Right lobe of liver (tissue), 6 donors: ENCODE data around the gene HP1BP3. TPM values are rescaled to one million over a fixed set of nuclear protein-coding genes. Genes with fewer than 3 reads are reported as not detected.

Source experiments
- ATAC-seq, 4 donors: fragments of 200-7000 bp; cut with Tn5 transposase; one replicate each; pipeline ENCODE4 v1.9.1; 2020; ENCODE audit warnings: mild to moderate bottlenecking in 4 of 4, moderate library complexity in 4 of 4
- DNase-seq, 3 donors: peaks; one replicate each; pipeline ENCODE4 v3.0.0-alpha.2; 2020
- H3K27ac ChIP-seq, 3 donors: fragments of 200-600 bp; one replicate each; pipeline ENCODE4 v1.8.0; 2022
- H3K27me3 ChIP-seq, 2 donors: fragments of 200-600 bp; one replicate each; pipeline ENCODE4 v1.8.0; 2022
- H3K36me3 ChIP-seq, 4 donors: fragments of 200-600 bp; sonication (generic) in 1 of 4; one replicate each; pipeline versions ENCODE4 v1.5.1 to v1.8.0; 2017 to 2022; ENCODE audit warnings: control low read depth in 1 of 4
- H3K4me1 ChIP-seq, 4 donors: fragments of 200-600 bp; sonication (generic) in 1 of 4; one replicate each; pipeline versions ENCODE4 v1.5.1 to v1.8.0; 2017 to 2022; ENCODE audit warnings: control low read depth in 1 of 4
- H3K4me3 ChIP-seq, 3 donors: fragments of 200-600 bp; one replicate each; pipeline ENCODE4 v1.8.0; 2022
- H3K9me3 ChIP-seq, 4 donors: fragments of 200-600 bp; sonication (generic) in 1 of 4; one replicate each; pipeline versions ENCODE4 v1.5.1 to v1.8.0; 2017 to 2022; ENCODE audit warnings: control low read depth in 1 of 4
- CTCF ChIP-seq, 4 donors: fragments of 200-600 bp in 3 of 4; fragments of 450-650 bp in 1 of 4; IDR thresholded peaks; one replicate each; pipeline versions ENCODE4 v1.5.1 to v1.8.0; 2016 to 2022; ENCODE audit warnings: antibody characterized with exemption in 4 of 4, mild to moderate bottlenecking in 2 of 4
- POLR2A ChIP-seq: fragments of 450-650 bp; IDR thresholded peaks from one replicate; pipeline ENCODE4 v1.6.1; 2017; ENCODE audit warnings: antibody characterized with exemption, mild to moderate bottlenecking
- WGBS: methylation state at CpG from one replicate; pipeline ENCODE4 v1.1.6; 2018; ENCODE audit warnings: low coverage, low lambda C conversion rate; ENCODE audit not compliant: insufficient coverage; ENCODE audit errors: missing lambda C conversion rate; 5-methylcytosine and 5-hydroxymethylcytosine counted together
- intact Hi-C, 2 donors: fragments of 100-400 bp; cut with DNase I; formaldehyde crosslinking; loops; one replicate each; pipeline versions ENCODE4 v1.11.2 to v1.14.1; 2022
- total RNA-seq, 6 experiments: library from RNA; depleted of rRNA in 2 of 6; stranded (reverse); fragments of >200 nt in 2 of 6; fragmentation: NEBNext Ultra II Directional in 3 of 6; extraction: Animal tissue kit (Norgen Biotek cat#: 25700) in 3 of 6; gene quantifications; one replicate each; pipeline versions ENCODE4 v1.1.0 to v1.2.4, GENCODE V29; 2016 to 2023
- donor health status: DM: no; HTN: yes; CAD: no.
- donor health status: DM: no; HTN: no; CAD: no.
- donor health status: DM: no; HTN: no; CAD: no.
- donor health status: DM: no; HTN: yes; CAD: no.
- donor health status: DM: no; HTN: yes; CAD: no.

HP1BP3 gene
- total RNA-seq, 6 experiments from 2014 or later, result 60.6 to 84.6 (median 70.7) TPM

- peak; percentile 82 to 90 (median 84) for ATAC-seq
- DNase-seq, result peak; percentile 82 to 89 (median 85)
- Histone ChIP-seq H3K4me3 (peak within 1 kb of the TSS; percentile 20 to 55 (median 33)), H3K36me3 (no peaks in the 10 kb centered on the region), H3K4me1 (peaks cover 0 to 5% (median 0%) of the 10 kb centered on the region in 4 donors), H3K27me3 (no peaks in the 10 kb centered on the region), H3K9me3 (no peaks in the 10 kb centered on the region), H3K27ac (no peak within 1 kb of the TSS)
- no peak for TF ChIP-seq POLR2A
- TF ChIP-seq CTCF (IDR thresholded peaks at IDR 0.05), result no peak
- WGBS, result no CpG with 5 or more reads among the region's 112 CpGs
- intact Hi-C loops, result no loop called here
These were observed 69.4 kb downstream of the HP1BP3 start, which contains the start of gene KIF17 for GRCh38 chr1:20717452-20718342. Gene KIF17 (minus strand): TSS chr1:20718007. CDS start chr1:20717706, 301 bp downstream.

- Histone ChIP-seq H3K4me1 (peaks cover 0 to 5% (median 0%) of the 10 kb centered on the region in 4 donors), H3K4me3 (no peak overlapping the region), H3K9me3 (no peaks in the 10 kb centered on the region), H3K36me3 (no peaks in the 10 kb centered on the region), H3K27ac (no peak overlapping the region), H3K27me3 (no peaks in the 10 kb centered on the region)
- WGBS, result 83% methylated on average over 2 of the region's 13 CpGs
- TF ChIP-seq CTCF (IDR thresholded peaks at IDR 0.05) (no peak), POLR2A (no peak)
- no peak for DNase-seq
- ATAC-seq, result no peak
- intact Hi-C loops, result no loop called here
These were observed 70.9 kb downstream of the HP1BP3 start for GRCh38 chr1:20716232-20716631.

GRCh38 chr1:20715406-20715805 is 71.7 kb downstream of the HP1BP3 start:
- TF ChIP-seq CTCF (IDR thresholded peaks at IDR 0.05) (no peak), POLR2A (no peak)
- Histone ChIP-seq H3K36me3 (no peaks in the 10 kb centered on the region), H3K4me3 (no peak overlapping the region), H3K27me3 (no peaks in the 10 kb centered on the region), H3K9me3 (no peaks in the 10 kb centered on the region), H3K4me1 (peaks cover 0 to 5% (median 0%) of the 10 kb centered on the region in 4 donors), H3K27ac (no peak overlapping the region)
- ATAC-seq (no peak), DNase-seq (no peak)
- intact Hi-C loops, result no loop called here
- 86% methylated on average over 1 of the region's 15 CpGs for WGBS

- TF ChIP-seq POLR2A, result no peak
- TF ChIP-seq CTCF (IDR thresholded peaks at IDR 0.05), result no peak
- no peaks in the 10 kb centered on the region for H3K27me3 ChIP-seq
- no peaks in the 10 kb centered on the region for H3K36me3 ChIP-seq
- no peak overlapping the region for H3K4me3 ChIP-seq
- no peaks in the 10 kb centered on the region for H3K9me3 ChIP-seq
- DNase-seq (peak; percentile 69 to 85 (median 82)), ATAC-seq (peak; percentile 70 to 82 (median 76))
- H3K4me1 ChIP-seq, result peaks cover 0 to 5% (median 0%) of the 10 kb centered on the region in 4 donors
- no peak overlapping the region for H3K27ac ChIP-seq
- WGBS, result 13% methylated on average over 5 of the region's 6 CpGs
- intact Hi-C loops, result no loop called here
These were observed 73.7 kb downstream of the HP1BP3 start for GRCh38 chr1:20713440-20713839.
